BLaER1 treated with 17β-estradiol and CSF1 and Interleukin-3, amounts not matched to agents 10 nM and 100 nM (cell line): ENCODE measurements around the gene TTLL3.
"Not testable (repeated sequence)": the region's sequence is repeated elsewhere in the genome, so short reads cannot be mapped to it uniquely, and the experiment has no call there.

Experiments
- H3K27ac ChIP-seq, 11 experiments: shearing (Covaris generic); formaldehyde crosslinking; 2 replicates each; pipeline ENCODE4 v1.8.1; 2022
- H3K27me3 ChIP-seq, 11 experiments: shearing (Covaris generic); formaldehyde crosslinking; 2 replicates each; pipeline ENCODE4 v1.8.1; 2022
- H3K36me3 ChIP-seq, 11 experiments: shearing (Covaris generic); formaldehyde crosslinking; 2 replicates each; pipeline ENCODE4 v1.8.1; 2022
- H3K4me1 ChIP-seq, 10 experiments: shearing (Covaris generic); formaldehyde crosslinking; 2 replicates each; pipeline ENCODE4 v1.8.1; 2022
- H3K4me2 ChIP-seq, 11 experiments: shearing (Covaris generic); formaldehyde crosslinking; 2 replicates each; pipeline ENCODE4 v1.8.1; 2022
- H3K4me3 ChIP-seq, 10 experiments: shearing (Covaris generic); formaldehyde crosslinking; 2 replicates each; pipeline ENCODE4 v1.8.1; 2022
- H3K9ac ChIP-seq, 11 experiments: shearing (Covaris generic); formaldehyde crosslinking; 2 replicates each; pipeline ENCODE4 v1.8.1; 2022
- H3K9me3 ChIP-seq, 11 experiments: shearing (Covaris generic); formaldehyde crosslinking; replicated peaks in 1 of 11; 2 replicates each; pipeline ENCODE4 v1.8.1; 2022
- H4K20me1 ChIP-seq, 11 experiments: shearing (Covaris generic); formaldehyde crosslinking; 2 replicates each; pipeline ENCODE4 v1.8.1; 2022
- Cebpa-rat ChIP-seq, 11 experiments: shearing (Covaris generic); IDR thresholded peaks; 2 replicates each; pipeline ENCODE4 v1.8.1; 2022

Gene TTLL3

GRCh38 chr3:9870978-9871377 lies 60.9 kb downstream of the TTLL3 start:
- no peak overlapping the region for H3K4me2 ChIP-seq
- H3K27me3 ChIP-seq = no peaks in the 10 kb centered on the region
- no peaks in the 10 kb centered on the region for H4K20me1 ChIP-seq
- no peaks in the 10 kb centered on the region for H3K4me1 ChIP-seq
- H3K4me3 ChIP-seq = no peak overlapping the region
- H3K9ac ChIP-seq = no peak overlapping the region
- H3K36me3 ChIP-seq = no peaks in the 10 kb centered on the region
- TF ChIP-seq Cebpa-rat (IDR thresholded peaks at IDR 0.05) = no peak
- H3K27ac ChIP-seq = no peak overlapping the region
- H3K9me3 ChIP-seq = no peaks in the 10 kb centered on the region

GRCh38 chr3:9872067-9872466 lies 62.0 kb downstream of the TTLL3 start:
- not testable (repeated sequence) for H3K9ac ChIP-seq, H3K4me2 ChIP-seq, H3K27me3 ChIP-seq, H3K4me1 ChIP-seq, H3K4me3 ChIP-seq, H3K9me3 ChIP-seq, H3K36me3 ChIP-seq, H4K20me1 ChIP-seq, H3K27ac ChIP-seq

DNA sequence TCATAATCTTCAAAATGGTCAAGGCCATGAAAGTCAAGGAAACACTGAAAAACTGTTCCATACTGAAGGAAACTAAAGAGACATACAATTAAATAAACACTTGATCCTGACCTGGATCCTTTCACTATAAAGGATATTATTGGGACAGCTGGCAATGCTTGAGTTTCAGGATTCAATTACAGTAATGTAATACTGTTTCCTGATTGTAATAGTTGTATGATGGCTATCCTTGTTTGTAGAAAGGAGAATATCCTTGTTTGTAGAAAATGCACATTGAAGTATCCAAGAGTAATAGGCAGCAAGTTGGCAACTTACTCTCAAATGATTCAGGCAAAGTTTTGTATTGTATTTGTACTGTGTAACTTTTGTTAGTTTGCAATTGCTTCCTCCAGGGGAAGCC lies 65.4 kb downstream of the TTLL3 start:
- H3K36me3 ChIP-seq = no peaks in the 10 kb centered on the region
- TF ChIP-seq Cebpa-rat (IDR thresholded peaks at IDR 0.05) = no peak
- H4K20me1 ChIP-seq = no peaks in the 10 kb centered on the region
- H3K9me3 ChIP-seq = no peaks in the 10 kb centered on the region
- H3K4me2 ChIP-seq = no peak overlapping the region
- H3K9ac ChIP-seq = no peak overlapping the region
- no peak overlapping the region for H3K4me3 ChIP-seq
- no peak overlapping the region for H3K27ac ChIP-seq
- no peaks in the 10 kb centered on the region for H3K27me3 ChIP-seq
- no peaks in the 10 kb centered on the region for H3K4me1 ChIP-seq

GRCh38 chr3:9876255-9876654 lies 66.2 kb downstream of the TTLL3 start:
- not testable (repeated sequence) for H3K4me2 ChIP-seq, H3K4me3 ChIP-seq, H3K27ac ChIP-seq, H3K9ac ChIP-seq, H4K20me1 ChIP-seq, H3K27me3 ChIP-seq, H3K36me3 ChIP-seq, H3K9me3 ChIP-seq, H3K4me1 ChIP-seq

- no peak for TF ChIP-seq Cebpa-rat (IDR thresholded peaks at IDR 0.05)
- Histone ChIP-seq H3K4me1 (no peaks in the 10 kb centered on the region), H3K9me3 (no peaks in the 10 kb centered on the region), H3K4me3 (no peak overlapping the region), H3K27me3 (no peaks in the 10 kb centered on the region), H4K20me1 (no peaks in the 10 kb centered on the region), H3K27ac (no peak overlapping the region), H3K9ac (no peak overlapping the region), H3K36me3 (no peaks in the 10 kb centered on the region), H3K4me2 (no peak overlapping the region)
Measured at GRCh38 chr3:9876991-9877390, 66.9 kb downstream of the TTLL3 start.

GRCh38 chr3:9878700-9879099 lies 68.6 kb downstream of the TTLL3 start:
- no peaks in the 10 kb centered on the region for H3K4me1 ChIP-seq
- TF ChIP-seq Cebpa-rat (IDR thresholded peaks at IDR 0.05) = no peak
- no peak overlapping the region for H3K9ac ChIP-seq
- no peak overlapping the region for H3K4me3 ChIP-seq
- no peaks in the 10 kb centered on the region for H4K20me1 ChIP-seq
- H3K4me2 ChIP-seq = no peak overlapping the region
- H3K27ac ChIP-seq = no peak overlapping the region
- H3K36me3 ChIP-seq = no peaks in the 10 kb centered on the region
- no peaks in the 10 kb centered on the region for H3K27me3 ChIP-seq
- no peaks in the 10 kb centered on the region for H3K9me3 ChIP-seq

DNA sequence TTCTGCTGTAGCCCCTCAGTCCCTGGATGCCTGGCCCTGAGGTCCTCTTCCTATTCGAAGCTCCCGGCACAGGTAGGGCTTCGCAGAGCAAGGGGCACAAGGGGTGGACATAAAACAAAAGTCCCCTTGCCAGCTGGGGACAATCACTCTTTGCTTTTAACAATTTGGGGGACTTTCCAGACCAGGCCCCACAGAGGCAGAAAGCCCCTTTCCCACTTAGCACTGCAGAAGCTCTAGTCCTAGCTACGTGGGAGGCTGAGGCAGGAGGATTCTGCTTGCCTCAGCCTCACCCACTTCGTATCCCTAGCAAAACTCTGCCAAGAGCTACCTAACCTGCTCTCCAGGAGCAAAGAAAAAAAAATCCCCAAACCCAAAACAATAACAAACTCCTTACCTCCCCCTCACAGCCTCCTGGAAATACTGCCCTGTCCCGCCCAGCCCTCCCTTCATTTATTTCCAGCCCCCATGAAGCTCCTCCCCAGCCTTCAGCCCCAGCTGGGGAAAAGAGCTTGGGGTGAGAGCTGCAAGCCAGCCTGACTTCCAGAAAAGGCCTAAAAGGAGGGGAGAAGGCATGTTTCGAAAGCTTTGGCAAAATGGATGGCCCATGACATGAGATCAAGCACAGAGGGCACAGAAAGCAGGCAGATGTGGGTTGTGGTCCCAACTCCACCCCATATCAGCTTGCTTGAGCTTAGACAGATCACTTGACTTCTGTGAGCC lies 69.9 kb downstream of the TTLL3 start, which contains the start of gene CIDEC:
Gene CIDEC, minus strand, starts transcription at position 424 of the 720 bp plus-strand sequence. CDS start 1,767 bp downstream, outside the sequence.
- no peak for TF ChIP-seq Cebpa-rat (IDR thresholded peaks at IDR 0.05)
- H3K4me2 ChIP-seq = no peak within 1 kb of the TSS

GRCh38 chr3:9881441-9881840 lies 71.4 kb downstream of the TTLL3 start:
- no peak overlapping the region for H3K9ac ChIP-seq
- H3K4me2 ChIP-seq = no peak overlapping the region
- no peak for TF ChIP-seq Cebpa-rat (IDR thresholded peaks at IDR 0.05)
- no peaks in the 10 kb centered on the region for H3K9me3 ChIP-seq
- no peak overlapping the region for H3K4me3 ChIP-seq
- H3K36me3 ChIP-seq = no peaks in the 10 kb centered on the region
- no peaks in the 10 kb centered on the region for H4K20me1 ChIP-seq
- H3K27me3 ChIP-seq = no peaks in the 10 kb centered on the region
- H3K4me1 ChIP-seq = no peaks in the 10 kb centered on the region
- H3K27ac ChIP-seq = no peak overlapping the region

More for the DNA sequence above, 69.9 kb downstream of the TTLL3 start, which contains the start of gene CIDEC:
- Histone ChIP-seq H3K27ac (no peak within 1 kb of the TSS), H3K36me3 (no peaks in the 10 kb centered on the region), H3K27me3 (no peaks in the 10 kb centered on the region), H3K4me1 (no peaks in the 10 kb centered on the region), H3K9me3 (no peaks in the 10 kb centered on the region), H3K4me3 (no peak within 1 kb of the TSS), H4K20me1 (no peaks in the 10 kb centered on the region), H3K9ac (no peak within 1 kb of the TSS)

DNA sequence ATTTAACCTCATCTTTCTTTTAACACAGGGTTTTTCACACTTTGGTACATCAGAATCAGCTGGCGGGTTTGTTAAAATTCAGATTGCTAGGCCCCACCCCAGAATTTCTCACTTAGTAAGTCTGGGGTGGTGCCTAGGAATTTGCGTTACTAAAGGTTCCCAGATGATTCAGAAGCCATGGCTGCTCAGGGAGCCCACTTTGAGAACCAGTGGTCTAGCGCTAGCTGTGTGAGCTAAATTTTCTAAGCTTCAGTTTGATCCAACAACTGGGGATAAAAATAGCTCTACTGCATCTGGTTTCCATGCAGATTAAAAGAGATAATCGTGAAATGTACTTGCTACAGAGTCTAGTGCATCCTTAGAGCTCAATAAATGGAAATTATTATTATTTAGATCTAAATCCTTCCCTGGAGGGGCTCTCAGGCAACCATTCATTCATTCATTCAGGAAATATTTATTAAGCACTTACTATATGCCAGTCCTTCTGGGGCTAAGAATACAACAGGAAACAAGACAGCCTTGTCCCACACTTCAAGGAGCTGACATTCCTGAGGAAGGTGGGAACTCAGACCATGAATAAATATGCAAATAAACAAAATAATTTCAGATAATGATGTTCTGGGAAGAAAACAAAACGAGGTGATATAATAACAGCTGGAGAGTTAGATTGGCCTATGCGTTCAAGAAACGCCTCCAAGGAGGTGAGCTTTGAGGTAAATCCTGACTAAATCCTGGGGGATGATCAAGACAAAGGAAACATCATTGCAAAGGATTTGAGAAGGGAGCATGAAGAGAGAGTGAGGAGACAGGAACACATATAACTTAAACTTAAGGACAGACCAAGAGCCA lies 73.9 kb downstream of the TTLL3 start:
- H3K9me3 ChIP-seq = no peaks in the 10 kb centered on the region
- H3K36me3 ChIP-seq = no peaks in the 10 kb centered on the region
- no peaks in the 10 kb centered on the region for H3K27me3 ChIP-seq
- H3K4me2 ChIP-seq = no peak overlapping the region
- H3K4me3 ChIP-seq = no peak overlapping the region
- TF ChIP-seq Cebpa-rat (IDR thresholded peaks at IDR 0.05) = no peak
- no peak overlapping the region for H3K27ac ChIP-seq
- H3K9ac ChIP-seq = no peak overlapping the region
- H4K20me1 ChIP-seq = no peaks in the 10 kb centered on the region
- peaks cover 0 to 6% (median 3%) of the 10 kb centered on the region in 10 experiments; a peak in 8 of 20 replicates for H3K4me1 ChIP-seq
